SK-N-MC (cell line): Measurements from ENCODE around the gene RREB1.

Source experiments
- DNase-seq: peaks from one replicate; pipeline ENCODE4 v3.0.0-alpha.2; 2011; ENCODE audit warnings: low read depth, low spot score
- H3K27ac ChIP-seq: fragments of 200-600 bp; sonication (generic); 2 replicates; pipeline ENCODE4 v1.5.1; 2016; ENCODE audit warnings: mixed run types
- H3K36me3 ChIP-seq: fragments of 200-600 bp; sonication (generic); 2 replicates; pipeline ENCODE4 v1.6.1; 2017; ENCODE audit warnings: antibody characterized with exemption, low read length, mixed read lengths; ENCODE audit not compliant: insufficient read depth
- H3K4me3 ChIP-seq: fragments of 200-600 bp; sonication (generic); 2 replicates; pipeline ENCODE4 v1.5.1; 2016
- H3K9ac ChIP-seq: fragments of 200-600 bp; sonication (generic); 2 replicates; pipeline ENCODE4 v1.8.0; 2017; ENCODE audit warnings: mixed run types, mixed read lengths; ENCODE audit not compliant: insufficient read length
- H3K9me3 ChIP-seq: fragments of 200-600 bp; sonication (generic); 2 replicates; pipeline ENCODE4 v1.6.1; 2017; ENCODE audit warnings: low read depth, mild to moderate bottlenecking, antibody characterized with exemption, low read length, moderate library complexity, mixed read lengths
- EZH2 ChIP-seq: fragments of 200-600 bp; sonication (generic); IDR thresholded peaks from one replicate; pipeline ENCODE4 v1.6.1; 2017; ENCODE audit warnings: antibody characterized with exemption
- FOXP2 ChIP-seq: optimal IDR thresholded peaks from 2 replicates; pipeline ENCODE3; 2011; ENCODE audit warnings: mild to moderate bottlenecking, moderate library complexity; ENCODE audit not compliant: insufficient read depth; ENCODE audit errors: extremely low read length, control extremely low read depth
- POLR2AphosphoS5 ChIP-seq: IDR thresholded peaks from 2 replicates; pipeline ENCODE4 v1.6.1; 2012; ENCODE audit warnings: mild to moderate bottlenecking, low read depth, low read length, borderline replicate concordance

RREB1 gene

GRCh38 chr6:7073082-7073820, 34.5 kb upstream of the RREB1 start:
- no peaks in the 10 kb centered on the region for H3K9me3 ChIP-seq
- no peak for DNase-seq
- H3K36me3 ChIP-seq = no peaks in the 10 kb centered on the region
- no peak overlapping the region for H3K9ac ChIP-seq
- H3K27ac ChIP-seq = no peak overlapping the region
- no peak overlapping the region for H3K4me3 ChIP-seq
- TF ChIP-seq POLR2AphosphoS5 = no peak
- no peak for TF ChIP-seq FOXP2
- no peak for TF ChIP-seq EZH2

- Histone ChIP-seq H3K9me3 (no peaks in the 10 kb centered on the region), H3K27ac (no peak overlapping the region), H3K9ac (no peak overlapping the region), H3K36me3 (no peaks in the 10 kb centered on the region), H3K4me3 (no peak overlapping the region)
- DNase-seq = no peak
- TF ChIP-seq EZH2 = no peak
Observed at GRCh38 chr6:7073821-7074525, 33.8 kb upstream of the RREB1 start.

- H3K4me3 ChIP-seq = no peak overlapping the region
- H3K36me3 ChIP-seq = no peaks in the 10 kb centered on the region
- H3K27ac ChIP-seq = no peak overlapping the region
- H3K9ac ChIP-seq = no peak overlapping the region
- DNase-seq = no peak
- H3K9me3 ChIP-seq = no peaks in the 10 kb centered on the region
- TF ChIP-seq POLR2AphosphoS5 = no peak
- TF ChIP-seq EZH2 = no peak
- TF ChIP-seq FOXP2 = no peak
Observed at GRCh38 chr6:7074870-7075269, 32.9 kb upstream of the RREB1 start.

- TF ChIP-seq EZH2 = no peak
- no peak for TF ChIP-seq POLR2AphosphoS5
- no peak for TF ChIP-seq FOXP2
- no peak overlapping the region for H3K9ac ChIP-seq
- H3K36me3 ChIP-seq = no peaks in the 10 kb centered on the region
- no peak overlapping the region for H3K4me3 ChIP-seq
- no peaks in the 10 kb centered on the region for H3K9me3 ChIP-seq
- no peak for DNase-seq
- H3K27ac ChIP-seq = no peak overlapping the region
Observed at GRCh38 chr6:7075341-7076000, 32.3 kb upstream of the RREB1 start.

DNA sequence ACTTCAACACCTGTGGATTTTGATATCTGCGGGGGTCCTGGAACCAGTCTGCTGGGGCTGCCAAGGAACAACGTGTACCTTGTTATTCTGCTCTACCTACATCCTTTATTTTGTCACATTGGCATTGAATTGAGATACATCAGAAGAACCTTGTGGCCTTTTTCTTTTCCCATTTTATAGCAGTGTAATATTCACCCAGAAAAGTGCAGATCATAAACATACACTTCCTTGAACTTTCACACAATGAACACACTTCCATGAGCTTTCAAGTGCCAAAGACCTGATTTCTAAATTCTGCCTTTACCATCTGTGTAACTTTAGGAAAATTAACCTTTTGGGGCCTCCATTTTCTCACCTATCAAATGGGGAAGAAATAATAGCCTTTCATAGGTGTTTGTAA, 29.9 kb upstream of the RREB1 start:
- no peak overlapping the region for H3K4me3 ChIP-seq
- H3K9me3 ChIP-seq = no peaks in the 10 kb centered on the region
- H3K27ac ChIP-seq = no peak overlapping the region
- H3K9ac ChIP-seq = no peak overlapping the region
- TF ChIP-seq EZH2 = no peak
- TF ChIP-seq FOXP2 = no peak
- no peak for TF ChIP-seq POLR2AphosphoS5
- no peak for DNase-seq
- H3K36me3 ChIP-seq = no peaks in the 10 kb centered on the region

- DNase-seq = no peak
- H3K9ac ChIP-seq = no peak overlapping the region
- no peak overlapping the region for H3K27ac ChIP-seq
- no peak overlapping the region for H3K4me3 ChIP-seq
- no peaks in the 10 kb centered on the region for H3K9me3 ChIP-seq
- TF ChIP-seq POLR2AphosphoS5 (no peak), FOXP2 (no peak), EZH2 (no peak)
- H3K36me3 ChIP-seq = no peaks in the 10 kb centered on the region
Observed at GRCh38 chr6:7078856-7079255, 28.9 kb upstream of the RREB1 start.

DNA sequence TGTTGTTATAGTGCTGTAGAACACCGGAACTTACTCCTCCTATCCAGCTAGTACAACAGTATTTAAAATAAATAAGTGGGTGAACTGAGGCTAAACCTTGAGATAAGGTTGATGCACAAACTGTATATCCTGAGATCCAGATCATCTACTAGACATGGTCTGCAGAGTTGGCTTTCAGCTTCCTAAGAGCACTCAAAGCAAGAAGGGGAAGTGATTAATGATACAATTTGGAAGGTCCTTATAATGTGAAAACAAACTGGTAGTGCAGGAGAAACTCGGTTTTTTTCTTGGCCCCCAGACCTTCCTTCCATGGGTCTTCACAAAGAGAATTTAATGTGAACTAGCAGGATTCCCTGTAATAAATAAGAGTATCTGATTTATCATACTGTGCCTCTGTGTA, 27.4 kb upstream of the RREB1 start:
- DNase-seq = no peak
- no peak overlapping the region for H3K4me3 ChIP-seq
- no peak for TF ChIP-seq POLR2AphosphoS5
- no peak for TF ChIP-seq FOXP2
- no peaks in the 10 kb centered on the region for H3K36me3 ChIP-seq
- no peak overlapping the region for H3K27ac ChIP-seq
- H3K9me3 ChIP-seq = no peaks in the 10 kb centered on the region
- no peak overlapping the region for H3K9ac ChIP-seq

GRCh38 chr6:7085911-7086310, 21.9 kb upstream of the RREB1 start:
- H3K9ac ChIP-seq = no peak overlapping the region
- H3K9me3 ChIP-seq = no peaks in the 10 kb centered on the region
- no peak overlapping the region for H3K27ac ChIP-seq
- no peak for TF ChIP-seq POLR2AphosphoS5
- no peak for TF ChIP-seq FOXP2
- TF ChIP-seq EZH2 = no peak
- no peak overlapping the region for H3K4me3 ChIP-seq
- no peak for DNase-seq
- no peaks in the 10 kb centered on the region for H3K36me3 ChIP-seq
